ENCODE data around the gene ZC3H10. TPM values are rescaled to one million over a fixed set of nuclear protein-coding genes. Genes with fewer than 3 reads are reported as not detected.

Gene ZC3H10
- total and polyA plus RNA-seq, 2 donors (not counting 3 experiments of a cell fraction or from before 2014, with no cell fraction given): 2.6 to 10.1 TPM

DNA sequence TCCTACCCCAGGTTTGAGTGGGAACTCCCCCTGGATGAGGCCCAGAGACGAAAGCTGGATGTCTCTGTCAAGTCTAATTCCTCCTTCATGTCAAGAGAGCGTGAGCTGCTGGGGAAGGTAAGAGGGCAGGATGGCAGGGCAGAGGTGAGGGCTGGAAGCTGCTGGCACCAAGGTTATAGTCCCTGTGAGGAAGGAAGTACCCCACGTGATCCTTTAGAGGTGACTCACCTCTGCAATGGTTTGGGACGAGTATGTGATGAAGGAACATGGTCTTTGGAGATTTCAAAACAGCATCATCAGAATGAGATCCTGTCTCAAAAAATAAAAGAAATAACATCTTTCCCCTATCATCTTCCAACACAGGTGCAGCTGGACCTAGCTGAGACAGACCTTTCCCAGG lies 25.2 kb downstream of the ZC3H10 start:
- intact Hi-C loops (cut with micrococcal nuclease): no loop called here
- BruUV-seq (replicated peaks): no TSS peak
- DNase-seq (ENCODE audit: low read depth, low spot score): no peak

DNA sequence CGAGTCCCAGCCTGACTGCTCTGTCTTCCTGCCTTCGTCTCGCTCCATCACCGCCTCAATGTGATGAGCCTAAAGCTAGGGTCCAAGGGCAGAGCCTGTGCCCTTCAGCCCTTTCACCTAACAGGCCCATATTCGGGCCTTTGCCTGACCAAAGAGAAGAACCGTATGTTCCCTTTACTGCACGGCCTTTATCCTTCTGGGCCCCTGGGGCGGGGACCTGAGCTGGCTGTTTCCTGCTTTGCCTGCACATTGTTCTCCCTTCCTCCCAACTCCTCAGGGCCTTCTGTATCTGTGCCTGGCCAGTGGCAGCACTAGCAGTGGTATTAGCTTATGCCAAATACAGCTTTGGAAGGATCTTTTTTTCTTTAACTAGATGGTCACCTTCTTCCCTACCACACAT lies 25.8 kb downstream of the ZC3H10 start:
- Histone ChIP-seq H2AFZ (ENCODE audit: low read depth, low read length) (peak overlapping the region; percentile 53), H3K9me3 (replicated peaks; ENCODE audit: control insufficient read depth, insufficient read depth, low read length) (no peaks in the 10 kb centered on the region), H4K20me1 (replicated peaks; ENCODE audit: control insufficient read depth, extremely low read depth, insufficient read depth, low read length) (no peaks in the 10 kb centered on the region), H3K4me1 (ENCODE audit: control insufficient read depth, extremely low read depth, insufficient read depth, low read length) (peaks cover 29% of the 10 kb centered on the region), H3K9me1 (replicated peaks; ENCODE audit: control insufficient read depth, extremely low read depth, insufficient read depth, low read length) (no peaks in the 10 kb centered on the region), H3K9ac (replicated peaks; ENCODE audit: extremely low read depth, insufficient read depth, low read length) (no peak overlapping the region), H3K27me3 (ENCODE audit: control insufficient read depth in 2 of 2, insufficient read depth in 2 of 2, low read length in 2 of 2) (no peaks in the 10 kb centered on the region), H3K36me3 (ENCODE audit: control insufficient read depth in 2 of 2, extremely low read depth in 1 of 2, insufficient read depth in 2 of 2, low read length in 2 of 2) (peaks cover 12 to 26% of the 10 kb centered on the region in 2 experiments), H3K4me3 (replicated peaks in 1 of 3; ENCODE audit: insufficient read depth in 1 of 3, low read depth in 1 of 3, low read length in 3 of 3) (no peak overlapping the region), H3K27ac (ENCODE audit: insufficient read depth, low read depth, low read length) (peak overlapping the region; percentile 27), H3K79me2 (ENCODE audit: control insufficient read depth, insufficient read depth, low read length) (no peaks in the 10 kb centered on the region), H3K4me2 (ENCODE audit: insufficient read depth, low read length) (peak overlapping the region; percentile 3)
- intact Hi-C loops (cut with micrococcal nuclease) (loop anchor here (1.0 kb wide), 1 partner anchor 13 kb away; no protein-coding TSS in a partner anchor), dilution Hi-C loops (cut with MboI; ENCODE audit: extremely low pct_ligation_motif_present, low sequenced_read_pairs) (no loop called here)
- no peak for TF ChIP-seq FOS (IDR thresholded peaks at IDR 0.05; ENCODE audit: borderline replicate concordance, insufficient read depth, low read length)
- TF ChIP-seq JUN (IDR thresholded peaks at IDR 0.05; ENCODE audit: borderline replicate concordance, insufficient read depth, insufficient read length, low read depth): no peak
- TF ChIP-seq, protein P1, sequence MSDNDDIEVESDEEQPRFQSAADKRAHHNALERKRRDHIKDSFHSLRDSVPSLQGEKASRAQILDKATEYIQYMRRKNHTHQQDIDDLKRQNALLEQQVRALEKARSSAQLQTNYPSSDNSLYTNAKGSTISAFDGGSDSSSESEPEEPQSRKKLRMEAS (IDR thresholded peaks at IDR 0.05; ENCODE audit: insufficient read depth, insufficient read length): no peak
- ChIA-PET CTCF (interaction anchor here (0.9 to 5.3 kb wide), 6 partner anchors 8 to 46 kb away, joined by 3 to 30 read pairs (median 4); partner anchors contain the start of genes ESYT1, MYL6, MYL6B and SMARCC2), POLR2A (interaction anchor here (1.5 to 2.2 kb wide), 3 partner anchors 15 to 18 kb away, joined by 7 to 15 read pairs (median 13); partner anchors contain the start of genes ESYT1 and MYL6)
- DNase-seq (ENCODE audit: low read depth, low spot score) (peak; percentile 66), FAIRE-seq (peak; percentile 86)
- BruUV-seq (replicated peaks): no TSS peak

More for the DNA sequence above, 25.2 kb downstream of the ZC3H10 start:
- peak; percentile 55 for FAIRE-seq
- dilution Hi-C loops (cut with MboI; ENCODE audit: extremely low pct_ligation_motif_present, low sequenced_read_pairs): no loop called here
- H3K36me3 ChIP-seq (ENCODE audit: control insufficient read depth in 2 of 2, extremely low read depth in 1 of 2, insufficient read depth in 2 of 2, low read length in 2 of 2): peaks cover 15 to 32% of the 10 kb centered on the region in 2 experiments
- H3K27me3 ChIP-seq (ENCODE audit: control insufficient read depth in 2 of 2, insufficient read depth in 2 of 2, low read length in 2 of 2): no peaks in the 10 kb centered on the region
- peak overlapping the region; percentile 27 for H3K27ac ChIP-seq (ENCODE audit: insufficient read depth, low read depth, low read length)
- H3K9me3 ChIP-seq (replicated peaks; ENCODE audit: control insufficient read depth, insufficient read depth, low read length): no peaks in the 10 kb centered on the region
- H2AFZ ChIP-seq (ENCODE audit: low read depth, low read length): no peak overlapping the region
- H3K4me1 ChIP-seq (ENCODE audit: control insufficient read depth, extremely low read depth, insufficient read depth, low read length): peaks cover 29% of the 10 kb centered on the region
- H4K20me1 ChIP-seq (replicated peaks; ENCODE audit: control insufficient read depth, extremely low read depth, insufficient read depth, low read length): no peaks in the 10 kb centered on the region
- H3K4me3 ChIP-seq (replicated peaks in 1 of 3; ENCODE audit: insufficient read depth in 1 of 3, low read depth in 1 of 3, low read length in 3 of 3): no peak overlapping the region
- TF ChIP-seq JUN (IDR thresholded peaks at IDR 0.05; ENCODE audit: borderline replicate concordance, insufficient read depth, insufficient read length, low read depth) (peak; percentile 28), MYC (IDR thresholded peaks at IDR 0.05; ENCODE audit: low read depth, low read length) (no peak), FOS (IDR thresholded peaks at IDR 0.05; ENCODE audit: borderline replicate concordance, insufficient read depth, low read length) (peak; percentile 56)
- TF ChIP-seq, protein P1 (IDR thresholded peaks at IDR 0.05; ENCODE audit: insufficient read depth, insufficient read length): no peak
- H3K9me1 ChIP-seq (replicated peaks; ENCODE audit: control insufficient read depth, extremely low read depth, insufficient read depth, low read length): no peaks in the 10 kb centered on the region
- no peaks in the 10 kb centered on the region for H3K79me2 ChIP-seq (ENCODE audit: control insufficient read depth, insufficient read depth, low read length)
- H3K4me2 ChIP-seq (ENCODE audit: insufficient read depth, low read length): peak overlapping the region; percentile 3
- ChIA-PET CTCF (interaction anchor here (1.1 to 5.3 kb wide), 5 partner anchors 9 to 47 kb away, joined by 3 to 30 read pairs (median 5); partner anchors contain the start of genes ESYT1, MYL6B, SMARCC2 and ZC3H10), POLR2A (interaction anchor here (1.5 to 2.2 kb wide), 3 partner anchors 15 to 19 kb away, joined by 7 to 15 read pairs (median 13); partner anchors contain the start of genes ESYT1 and MYL6)
- H3K9ac ChIP-seq (replicated peaks; ENCODE audit: extremely low read depth, insufficient read depth, low read length): no peak overlapping the region

Data from endothelial cell of umbilical vein (primary cell).